ENCODE results near the gene AXIN1.
A peak's percentile ranks its signal among the peaks of the same experiment; 100 is the strongest.
"Not testable (repeated sequence)": the region's sequence is repeated elsewhere in the genome, so short reads cannot be mapped to it uniquely, and the experiment has no call there.

AXIN1 gene, protein sequence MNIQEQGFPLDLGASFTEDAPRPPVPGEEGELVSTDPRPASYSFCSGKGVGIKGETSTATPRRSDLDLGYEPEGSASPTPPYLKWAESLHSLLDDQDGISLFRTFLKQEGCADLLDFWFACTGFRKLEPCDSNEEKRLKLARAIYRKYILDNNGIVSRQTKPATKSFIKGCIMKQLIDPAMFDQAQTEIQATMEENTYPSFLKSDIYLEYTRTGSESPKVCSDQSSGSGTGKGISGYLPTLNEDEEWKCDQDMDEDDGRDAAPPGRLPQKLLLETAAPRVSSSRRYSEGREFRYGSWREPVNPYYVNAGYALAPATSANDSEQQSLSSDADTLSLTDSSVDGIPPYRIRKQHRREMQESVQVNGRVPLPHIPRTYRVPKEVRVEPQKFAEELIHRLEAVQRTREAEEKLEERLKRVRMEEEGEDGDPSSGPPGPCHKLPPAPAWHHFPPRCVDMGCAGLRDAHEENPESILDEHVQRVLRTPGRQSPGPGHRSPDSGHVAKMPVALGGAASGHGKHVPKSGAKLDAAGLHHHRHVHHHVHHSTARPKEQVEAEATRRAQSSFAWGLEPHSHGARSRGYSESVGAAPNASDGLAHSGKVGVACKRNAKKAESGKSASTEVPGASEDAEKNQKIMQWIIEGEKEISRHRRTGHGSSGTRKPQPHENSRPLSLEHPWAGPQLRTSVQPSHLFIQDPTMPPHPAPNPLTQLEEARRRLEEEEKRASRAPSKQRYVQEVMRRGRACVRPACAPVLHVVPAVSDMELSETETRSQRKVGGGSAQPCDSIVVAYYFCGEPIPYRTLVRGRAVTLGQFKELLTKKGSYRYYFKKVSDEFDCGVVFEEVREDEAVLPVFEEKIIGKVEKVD

GRCh38 chr16:352547-353403 lies at the start of gene AXIN1:
AXIN1 (minus strand) TSS chr16:352723; CDS start chr16:347025, 5,698 bp downstream.
- peak; percentile 100 for DNase-seq (ENCODE audit: low read depth in 3 of 3, low spot score in 1 of 3)

DNA sequence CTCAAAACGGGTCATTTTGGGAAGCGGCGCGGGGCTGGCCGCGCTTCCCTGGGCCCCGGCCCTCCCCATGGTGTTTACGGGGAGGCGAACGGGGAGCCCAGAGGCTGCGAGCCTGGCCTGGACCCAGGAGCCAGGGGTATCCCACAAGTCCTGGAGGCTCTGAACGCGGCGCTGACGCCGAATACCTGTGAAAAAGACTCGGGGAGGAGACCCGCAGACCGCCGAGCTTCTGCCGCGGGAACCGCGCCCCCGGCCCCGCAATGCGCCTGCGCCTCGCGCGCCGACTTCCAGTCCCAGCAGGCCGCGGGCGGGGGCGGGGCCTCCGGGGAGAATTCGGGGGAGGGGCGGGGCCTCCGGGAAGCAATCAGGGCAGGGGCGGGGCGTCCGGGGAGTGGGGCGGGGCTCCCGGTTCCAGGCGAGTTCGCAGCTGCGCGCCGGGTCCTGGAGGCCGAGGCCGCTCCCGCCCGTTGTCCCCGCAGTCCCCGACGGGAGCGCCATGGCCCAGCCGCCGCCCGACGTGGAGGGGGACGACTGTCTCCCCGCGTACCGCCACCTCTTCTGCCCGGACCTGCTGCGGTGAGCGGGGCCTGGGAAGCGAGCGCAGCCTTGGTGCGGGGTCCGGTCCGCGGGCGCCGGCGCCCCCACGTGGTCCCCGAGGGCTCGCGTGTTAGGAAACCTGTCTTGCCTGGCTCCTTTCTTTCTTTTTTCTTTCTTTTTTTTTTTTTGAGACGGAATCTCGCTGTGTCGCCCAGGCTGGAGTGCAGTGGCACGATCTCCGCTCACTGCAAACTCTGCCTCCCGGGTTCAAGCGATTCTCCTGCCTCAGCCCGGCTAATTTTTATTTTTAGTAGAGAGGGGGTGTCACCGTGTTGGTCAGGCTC lies 49.2 kb upstream of the AXIN1 start, which contains the start of gene DECR2:
DECR2 (plus strand) TSS at position 418 of the 881 bp plus-strand sequence; CDS start at position 497, 79 bp downstream.
- DNase-seq (ENCODE audit: low read depth in 3 of 3, low spot score in 1 of 3): peak; percentile 96 to 100 (median 97)

DNA sequence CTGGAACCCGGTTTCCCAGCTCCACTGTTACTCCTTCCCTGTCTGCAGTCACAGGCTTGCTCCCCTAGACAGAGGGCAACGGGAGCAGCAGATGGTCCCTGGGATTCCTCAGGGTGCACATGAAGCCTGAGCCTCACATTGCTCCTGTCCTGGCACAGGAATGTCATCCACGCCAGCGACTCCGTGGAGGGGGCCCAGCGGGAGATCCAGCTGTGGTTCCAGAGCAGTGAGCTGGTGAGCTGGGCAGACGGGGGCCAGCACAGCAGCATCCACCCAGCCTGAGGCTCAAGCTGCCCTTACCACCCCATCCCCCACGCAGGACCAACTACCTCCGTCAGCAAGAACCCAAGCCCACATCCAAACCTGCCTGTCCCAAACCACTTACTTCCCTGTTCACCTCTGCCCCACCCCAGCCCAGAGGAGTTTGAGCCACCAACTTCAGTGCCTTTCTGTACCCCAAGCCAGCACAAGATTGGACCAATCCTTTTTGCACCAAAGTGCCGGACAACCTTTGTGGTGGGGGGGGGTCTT lies 47.6 kb upstream of the AXIN1 start:
- DNase-seq (ENCODE audit: low read depth in 3 of 3, low spot score in 1 of 3): no peak

DNA sequence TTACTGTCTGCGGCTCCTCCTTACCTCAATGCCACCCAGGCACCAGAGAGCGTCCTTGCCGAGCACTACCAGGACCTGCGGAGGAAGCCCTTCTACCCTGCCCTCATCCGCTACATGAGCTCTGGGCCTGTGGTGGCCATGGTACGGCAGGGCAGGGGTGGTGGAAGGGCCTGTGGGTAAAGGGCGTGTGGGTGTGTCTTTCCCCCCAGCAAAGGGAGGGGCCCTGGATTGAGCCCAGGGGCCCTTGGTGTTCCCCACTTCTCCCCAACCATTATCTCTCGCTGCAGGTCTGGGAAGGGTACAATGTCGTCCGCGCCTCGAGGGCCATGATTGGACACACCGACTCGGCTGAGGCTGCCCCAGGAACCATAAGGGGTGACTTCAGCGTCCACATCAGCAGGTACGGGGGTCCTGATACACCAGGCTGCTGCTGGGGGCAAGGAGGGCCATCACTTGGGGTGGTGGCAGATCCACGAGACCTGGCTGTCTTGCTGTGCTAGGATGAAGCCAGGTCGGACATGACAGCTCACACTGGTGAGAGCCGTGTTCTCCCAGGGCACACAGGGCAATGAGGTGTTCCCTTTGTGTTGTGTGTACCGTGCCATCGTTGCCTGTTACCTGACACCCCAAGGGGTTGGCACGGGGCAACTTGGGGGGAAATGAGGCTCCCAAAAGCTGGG lies 47.0 kb upstream of the AXIN1 start:
- no peak for DNase-seq (ENCODE audit: low read depth in 3 of 3, low spot score in 1 of 3)

- no peak for DNase-seq (ENCODE audit: low read depth in 3 of 3, low spot score in 1 of 3)
Observed at GRCh38 chr16:398561-399339, 46.2 kb upstream of the AXIN1 start.

GRCh38 chr16:397736-398332 lies 45.3 kb upstream of the AXIN1 start:
- DNase-seq (ENCODE audit: low read depth in 3 of 3, low spot score in 1 of 3): no peak

DNA sequence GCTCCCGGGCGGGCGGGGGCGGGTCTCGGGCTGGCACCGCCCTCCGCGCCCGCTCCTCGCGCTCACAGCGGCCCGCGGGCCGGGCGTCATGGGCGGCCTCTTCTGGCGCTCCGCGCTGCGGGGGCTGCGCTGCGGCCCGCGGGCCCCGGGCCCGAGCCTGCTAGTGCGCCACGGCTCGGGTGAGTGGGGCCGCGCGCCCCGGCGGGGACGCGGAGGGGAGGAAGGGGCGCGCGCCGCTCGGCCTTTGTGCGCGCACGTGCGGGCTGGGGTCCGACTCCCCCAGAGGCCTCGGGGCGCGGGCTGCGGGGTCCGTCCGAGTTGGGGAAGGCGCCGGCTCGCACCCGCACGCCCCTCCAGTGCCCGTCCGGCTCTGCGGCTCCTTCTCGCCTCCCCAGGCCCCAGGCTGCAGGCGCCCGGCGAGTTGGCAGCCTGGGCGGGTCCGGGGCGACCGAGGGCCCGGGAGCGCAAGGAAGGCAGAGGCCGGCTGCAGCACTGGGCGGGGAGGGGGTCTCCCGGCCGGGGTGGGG lies 44.7 kb upstream of the AXIN1 start, which contains the start of gene NME4:
NME4 (plus strand) TSS at position 65 of the 527 bp plus-strand sequence; CDS start at position 89, 24 bp downstream.
- DNase-seq (ENCODE audit: low read depth in 3 of 3, low spot score in 1 of 3): no peak

DNA sequence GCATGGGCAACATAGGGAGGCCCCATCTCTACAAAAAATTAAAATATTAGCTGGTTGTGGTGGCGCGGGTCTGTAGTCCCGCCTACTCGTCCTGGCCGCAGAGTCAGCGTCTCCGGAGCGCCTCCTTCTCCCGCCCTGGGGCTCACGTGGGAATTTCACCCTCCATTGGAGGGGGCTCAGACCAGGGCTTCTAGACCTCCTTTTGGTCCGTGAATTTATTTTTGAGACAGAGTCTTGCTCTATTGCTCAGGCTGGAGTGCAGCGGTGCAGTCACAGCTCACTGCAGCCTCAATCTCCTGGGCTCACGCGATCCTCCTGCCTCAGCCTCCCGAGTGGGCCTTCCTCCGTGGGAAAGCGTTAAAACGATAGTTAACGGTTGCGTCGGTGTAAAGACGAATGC lies 44.1 kb upstream of the AXIN1 start:
- no peak for DNase-seq (ENCODE audit: low read depth in 3 of 3, low spot score in 1 of 3)

DNA sequence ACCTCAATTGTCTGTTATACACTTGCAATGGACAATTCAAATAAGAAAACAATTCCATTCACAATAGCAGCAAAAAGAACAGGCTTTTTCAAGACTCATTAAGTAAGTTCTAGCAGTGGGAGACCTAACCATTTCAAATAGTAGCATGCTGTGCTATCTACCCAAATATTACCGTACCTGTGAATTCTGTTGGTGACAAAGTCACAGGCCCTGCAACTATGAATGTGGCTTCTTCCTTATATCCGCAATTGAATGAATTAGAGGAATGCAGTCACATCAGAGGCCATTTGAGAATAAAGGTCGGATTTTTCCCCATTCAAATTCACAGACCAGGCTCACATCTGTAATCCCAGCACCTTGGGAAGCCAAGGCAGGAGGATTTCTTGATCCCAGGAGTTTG lies 43.7 kb upstream of the AXIN1 start:
- DNase-seq (ENCODE audit: low read depth in 3 of 3, low spot score in 1 of 3): no peak

DNA sequence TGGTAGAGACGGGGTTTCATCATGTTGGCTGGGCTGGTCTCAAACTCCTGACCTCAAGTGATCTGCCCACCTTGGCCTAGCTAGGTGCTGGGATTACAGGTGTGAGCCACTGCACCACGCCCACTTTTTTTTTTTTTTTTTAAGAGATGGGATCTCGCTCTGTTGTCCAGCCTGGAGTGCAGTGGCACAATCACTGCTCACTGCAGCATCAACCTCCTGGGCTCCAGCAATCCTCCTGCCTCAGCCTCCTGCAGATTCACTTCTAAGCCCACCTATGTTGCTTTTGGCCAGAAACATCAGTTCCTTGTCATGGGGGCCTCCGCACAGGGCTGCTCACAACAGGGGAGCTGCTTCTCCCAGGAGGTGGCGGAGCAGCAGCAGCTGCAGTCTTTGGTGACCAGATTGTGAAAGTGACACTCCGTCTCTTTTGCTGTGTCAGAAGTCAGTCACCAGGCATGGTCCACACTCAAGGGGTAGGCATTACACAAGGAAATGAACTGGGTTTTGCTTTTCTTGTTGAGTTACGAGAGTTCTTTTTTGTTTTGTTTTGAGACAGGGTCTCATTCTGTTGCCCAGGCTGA lies 40.0 kb upstream of the AXIN1 start:
- DNase-seq (ENCODE audit: low read depth in 3 of 3, low spot score in 1 of 3): no peak

GRCh38 chr16:391885-392335 lies 39.4 kb upstream of the AXIN1 start:
- peak; percentile 25 to 59 (median 47) for DNase-seq (ENCODE audit: low read depth in 3 of 3, low spot score in 1 of 3)

- DNase-seq (ENCODE audit: low read depth in 3 of 3, low spot score in 1 of 3): no peak
Observed at GRCh38 chr16:389352-389751, 36.8 kb upstream of the AXIN1 start.

DNA sequence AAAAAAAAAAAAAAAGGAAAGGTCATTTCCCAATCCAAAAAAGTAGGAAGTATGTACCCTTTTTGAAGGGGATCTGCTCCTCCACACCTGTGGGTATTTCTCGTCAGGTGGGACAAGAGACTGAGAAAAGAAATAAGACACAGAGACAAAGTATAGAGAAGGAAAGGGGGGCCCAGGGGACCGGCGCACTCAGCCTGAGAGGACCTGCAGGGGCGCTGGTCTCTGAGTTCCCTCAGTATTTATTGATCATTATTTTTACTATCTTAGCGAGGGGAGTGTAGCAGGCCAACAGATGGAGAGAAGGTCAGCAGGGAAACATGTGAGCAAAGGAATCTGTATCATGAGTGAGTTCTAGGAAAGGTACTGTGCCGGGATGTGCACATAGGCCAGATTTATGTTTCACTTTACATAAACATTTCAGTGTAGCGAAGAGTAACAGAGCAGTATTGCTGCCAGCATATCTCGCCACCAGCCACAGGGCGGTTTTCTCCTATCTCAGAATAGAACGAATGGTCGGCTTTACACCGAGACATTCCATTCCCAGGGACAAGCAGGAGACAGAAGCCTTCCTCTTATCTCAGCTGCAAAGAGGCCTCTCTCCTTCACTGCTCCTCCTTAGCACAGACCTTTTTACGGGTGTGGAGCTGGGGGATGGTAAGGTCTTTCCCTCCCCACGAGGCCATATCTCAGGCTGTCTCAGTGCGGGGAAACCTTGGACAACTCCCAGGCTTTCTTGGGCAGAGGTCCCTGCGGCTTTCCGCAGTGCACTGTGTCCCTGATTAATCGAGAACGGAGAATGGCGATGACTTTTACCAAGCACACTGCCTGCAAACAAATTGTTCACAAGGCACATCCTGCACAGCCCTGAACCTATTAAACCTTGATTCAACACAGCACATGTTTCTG lies 35.5 kb upstream of the AXIN1 start:
- DNase-seq (ENCODE audit: low read depth in 3 of 3, low spot score in 1 of 3): not testable (repeated sequence)

GRCh38 chr16:386641-387156 lies 34.2 kb upstream of the AXIN1 start:
- DNase-seq (ENCODE audit: low read depth in 3 of 3, low spot score in 1 of 3): no peak

- DNase-seq (ENCODE audit: low read depth in 3 of 3, low spot score in 1 of 3): no peak
Observed at GRCh38 chr16:383326-384051, 31.0 kb upstream of the AXIN1 start.
